Measurements from ENCODE around the gene ASXL1.
"Not testable (repeated sequence)": the region's sequence is repeated elsewhere in the genome, so short reads cannot be mapped to it uniquely, and the experiment has no call there.

The ASXL1 gene

DNA sequence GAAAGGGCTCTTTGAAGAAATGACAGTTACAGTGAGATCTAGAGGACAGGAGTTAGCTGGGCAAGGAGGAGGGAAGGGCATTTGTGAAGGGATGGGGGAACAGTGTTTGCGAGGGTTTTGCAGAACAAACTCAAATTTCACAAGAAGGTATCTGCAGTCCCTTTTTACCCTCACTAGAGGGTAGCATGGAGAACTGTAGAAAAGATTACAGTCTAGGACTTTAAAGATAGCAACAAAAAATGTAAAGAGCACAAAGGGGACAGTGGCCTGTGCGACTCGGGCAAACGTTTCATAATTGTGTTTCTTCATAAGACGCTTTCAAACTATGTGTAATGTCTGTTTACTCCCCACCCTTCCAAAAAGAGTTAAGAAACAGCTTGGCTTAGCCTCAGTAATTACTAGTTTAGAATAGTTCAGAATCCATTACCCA is 21.2 kb upstream of the ASXL1 start:
- in situ Hi-C loops (cut with MboI; ENCODE audit: low sequenced_read_pairs), result no loop called here

DNA sequence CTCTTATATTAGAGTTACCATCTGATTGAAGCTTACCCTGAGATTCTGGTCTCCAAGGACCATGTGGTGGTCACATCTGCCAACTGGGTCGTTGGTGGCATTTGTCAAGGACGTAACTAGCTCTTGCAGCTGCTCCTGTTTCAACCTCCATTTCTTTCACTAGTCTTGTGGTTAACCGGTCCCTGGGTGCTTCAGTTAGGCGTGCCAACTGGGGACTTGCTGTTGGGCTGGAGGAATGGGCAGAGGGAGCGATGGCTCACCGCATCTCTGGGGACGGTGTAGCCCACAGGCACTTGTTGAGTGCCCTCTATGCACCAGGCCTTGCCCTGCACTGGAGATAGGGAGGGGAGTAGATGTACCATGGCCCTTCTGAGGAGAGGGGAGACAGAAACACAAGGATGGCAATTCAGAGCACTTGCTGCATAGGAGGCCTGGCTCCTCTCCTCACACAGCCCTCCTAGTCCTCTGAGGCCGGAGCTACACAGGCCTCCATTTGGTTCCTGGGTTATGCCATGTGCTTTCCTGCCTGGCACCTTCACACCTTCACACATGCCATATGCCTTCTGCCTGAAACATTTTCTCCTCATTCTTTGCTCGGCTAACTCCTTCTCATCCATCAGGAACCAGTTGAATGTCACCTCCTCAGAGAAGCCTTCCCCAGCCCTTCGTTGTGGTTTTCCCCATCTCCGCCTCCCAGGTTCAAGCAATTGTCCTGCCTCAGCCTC is 20.0 kb upstream of the ASXL1 start:
- in situ Hi-C loops (cut with MboI; ENCODE audit: low sequenced_read_pairs), result no loop called here

DNA sequence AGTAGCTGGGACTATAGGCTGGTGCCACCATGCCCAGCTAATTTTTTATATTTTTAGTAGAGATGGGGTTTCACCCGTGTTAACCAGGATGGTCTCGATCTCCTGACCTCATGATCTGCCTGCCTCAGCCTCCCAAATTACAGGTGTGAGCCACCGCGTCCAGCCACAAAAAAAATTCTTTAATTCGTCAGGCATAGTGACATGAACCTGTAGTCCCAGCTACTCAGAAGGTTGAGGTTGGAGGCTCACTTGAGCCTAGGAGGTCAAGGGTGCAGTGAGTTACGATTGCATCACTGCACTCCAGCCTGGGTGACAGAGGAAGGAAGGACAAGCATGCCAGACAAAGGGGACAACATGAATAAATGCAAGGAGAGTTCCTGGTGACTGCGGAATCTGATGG is 19.5 kb upstream of the ASXL1 start:
- in situ Hi-C loops (cut with MboI; ENCODE audit: low sequenced_read_pairs), result no loop called here

DNA sequence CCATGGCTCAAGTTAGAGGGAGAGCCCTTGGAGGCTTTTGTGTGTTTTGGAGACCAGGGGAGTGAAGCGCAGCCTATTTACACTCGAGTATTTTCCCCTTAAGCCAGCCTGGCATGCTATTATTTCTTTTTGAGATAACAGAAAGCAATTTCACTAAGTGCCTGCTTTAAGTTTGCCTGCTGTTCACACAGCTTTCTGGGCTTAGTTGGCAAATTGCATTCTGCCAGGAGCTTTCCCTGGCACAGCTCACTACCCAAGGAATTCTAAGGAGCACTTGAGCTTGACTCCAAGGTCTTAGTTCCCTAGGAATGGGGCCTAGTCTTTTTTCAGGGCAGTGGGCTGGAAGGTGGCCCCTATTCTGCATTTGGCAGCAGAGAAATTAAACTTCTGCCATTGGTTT is 19.0 kb upstream of the ASXL1 start:
- in situ Hi-C loops (cut with MboI; ENCODE audit: low sequenced_read_pairs), result no loop called here

DNA sequence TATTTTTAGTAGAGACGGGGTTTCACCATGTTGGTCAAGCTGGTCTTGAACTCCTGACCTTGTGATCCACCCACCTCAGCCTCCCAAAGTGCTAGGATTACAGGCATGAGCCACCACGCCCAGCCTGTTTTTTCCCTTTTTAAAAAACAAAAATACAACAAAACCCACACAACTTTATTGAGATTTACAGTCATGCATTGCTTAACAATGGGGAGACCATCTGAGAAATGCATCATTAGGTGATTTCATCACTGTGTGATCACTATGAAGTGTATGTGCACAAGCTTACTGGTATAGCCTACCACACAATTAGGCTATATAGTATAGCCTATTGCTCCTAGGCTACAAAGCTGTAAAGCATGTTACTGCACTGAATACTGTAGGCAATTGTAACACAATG is 17.1 kb upstream of the ASXL1 start:
- in situ Hi-C loops (cut with MboI; ENCODE audit: low sequenced_read_pairs), result not testable (repeated sequence)

DNA sequence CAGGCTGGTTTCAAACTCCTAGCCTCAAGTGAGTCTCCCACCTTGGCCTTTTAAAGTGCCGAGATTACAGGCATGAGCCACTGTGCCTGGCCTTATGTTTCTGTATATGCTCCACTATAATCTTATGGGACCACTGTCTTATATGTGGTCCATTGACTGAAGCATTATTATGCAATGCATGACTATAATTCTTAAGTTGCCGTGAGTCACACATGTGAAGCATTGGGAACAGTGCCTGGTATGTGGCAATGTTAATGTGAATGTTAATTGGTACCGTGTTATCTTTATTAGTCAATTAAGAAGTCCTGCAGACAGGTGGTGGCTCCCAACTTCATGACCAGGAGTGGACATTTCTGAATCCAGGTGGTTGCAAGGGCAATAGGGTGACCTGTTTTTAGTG is 14.7 kb upstream of the ASXL1 start:
- in situ Hi-C loops (cut with MboI; ENCODE audit: low sequenced_read_pairs), result no loop called here

DNA sequence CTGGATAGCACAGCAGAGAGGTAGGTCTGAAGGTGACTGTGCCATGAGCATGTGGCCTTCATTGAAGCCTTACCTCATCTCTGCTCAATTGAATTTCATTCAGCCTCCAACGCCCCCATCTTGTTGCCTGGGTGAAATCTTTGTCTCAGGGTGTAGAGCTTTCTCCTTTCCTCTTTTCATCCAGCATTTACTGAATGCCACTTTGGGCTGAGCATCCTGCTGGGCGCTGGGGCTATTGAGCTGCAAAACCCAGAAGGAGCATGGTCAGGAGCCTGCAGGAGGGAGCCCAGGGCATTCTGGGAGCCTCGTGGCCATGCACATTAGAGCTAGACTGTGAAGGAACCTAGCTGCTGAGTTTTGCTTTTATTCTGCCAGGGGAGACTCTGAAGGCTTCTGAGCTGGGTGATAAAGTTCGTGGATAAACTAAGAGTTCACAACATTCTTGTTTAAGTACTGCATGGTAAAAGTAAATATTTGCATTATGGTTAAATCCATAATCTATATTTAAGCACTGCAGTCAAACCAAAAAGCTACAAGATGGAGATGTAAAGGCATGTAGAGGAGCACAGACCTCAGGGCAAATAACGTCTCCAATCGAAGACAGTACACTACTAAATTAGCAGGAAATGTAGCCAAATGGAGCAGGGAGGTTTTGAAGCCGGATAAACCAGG is 13.2 kb upstream of the ASXL1 start:
- in situ Hi-C loops (cut with MboI; ENCODE audit: low sequenced_read_pairs), result no loop called here

DNA sequence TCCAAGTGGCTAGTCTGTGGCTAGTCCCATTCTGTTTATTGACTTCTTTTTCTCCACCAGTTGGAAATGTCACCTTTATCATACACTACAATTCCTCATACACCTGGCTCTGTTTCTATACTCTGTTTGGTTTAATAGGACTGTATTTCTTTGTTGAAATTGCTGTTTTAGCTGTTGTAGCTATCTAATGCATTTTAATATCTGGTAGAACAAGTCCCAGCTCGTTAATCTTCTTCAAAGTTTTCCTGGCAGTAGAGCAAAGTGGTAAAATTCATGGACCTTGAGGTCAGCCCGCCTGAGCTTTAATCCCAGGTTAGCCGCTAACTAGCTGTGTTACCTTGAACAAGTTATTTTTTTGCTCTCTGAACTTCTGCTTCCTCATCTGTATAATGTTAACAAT is 9.9 kb upstream of the ASXL1 start:
- in situ Hi-C loops (cut with MboI; ENCODE audit: low sequenced_read_pairs), result no loop called here

DNA sequence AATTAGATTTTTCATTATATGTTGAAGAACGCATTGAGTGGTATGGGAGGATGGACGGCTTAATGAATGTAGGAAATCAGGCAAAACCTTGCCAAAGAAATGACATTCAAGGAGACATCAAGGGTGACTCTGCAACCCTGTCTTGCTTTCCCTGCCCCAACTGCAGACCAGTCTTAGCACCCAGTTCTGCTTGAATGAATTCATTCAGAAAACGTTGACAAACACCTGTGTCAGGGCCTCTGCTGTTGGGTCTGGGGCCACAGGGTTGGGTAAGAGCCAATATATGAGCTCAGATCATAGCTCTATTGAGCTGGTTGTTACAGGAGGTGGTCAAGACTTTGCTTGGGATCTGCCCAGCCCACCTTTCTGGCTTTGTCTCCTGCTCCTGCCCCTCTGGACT is 7.7 kb upstream of the ASXL1 start:
- in situ Hi-C loops (cut with MboI; ENCODE audit: low sequenced_read_pairs), result no loop called here

DNA sequence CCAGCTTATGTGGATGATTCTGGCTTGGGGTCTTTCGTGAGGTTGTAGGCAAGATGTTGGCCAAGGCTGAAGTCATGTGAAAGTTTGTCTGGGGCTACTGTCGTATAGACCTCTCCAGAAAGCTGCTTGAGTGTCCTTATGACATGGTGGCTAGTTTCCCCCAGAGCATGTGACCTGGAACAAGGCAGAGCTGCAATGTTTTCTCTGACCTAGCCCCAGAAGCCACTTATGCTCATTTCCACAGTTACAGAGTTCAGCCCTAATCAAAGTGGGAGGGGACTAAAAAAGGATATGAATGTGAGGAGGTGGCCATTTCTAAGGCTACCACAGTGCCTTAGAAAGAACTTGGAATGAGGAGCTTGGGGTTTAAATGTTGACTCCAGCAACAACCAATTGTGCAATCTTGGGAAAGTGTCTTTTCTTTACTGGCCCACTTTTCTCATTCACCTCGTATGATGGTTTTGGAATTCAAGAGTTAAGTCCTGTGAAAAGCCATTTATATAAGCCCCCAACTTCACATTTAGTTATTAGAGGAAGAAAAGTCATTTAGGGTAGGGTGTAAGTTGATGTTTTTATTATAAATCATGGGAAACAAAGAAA is 5.9 kb upstream of the ASXL1 start:
- in situ Hi-C loops (cut with MboI; ENCODE audit: low sequenced_read_pairs), result no loop called here

DNA sequence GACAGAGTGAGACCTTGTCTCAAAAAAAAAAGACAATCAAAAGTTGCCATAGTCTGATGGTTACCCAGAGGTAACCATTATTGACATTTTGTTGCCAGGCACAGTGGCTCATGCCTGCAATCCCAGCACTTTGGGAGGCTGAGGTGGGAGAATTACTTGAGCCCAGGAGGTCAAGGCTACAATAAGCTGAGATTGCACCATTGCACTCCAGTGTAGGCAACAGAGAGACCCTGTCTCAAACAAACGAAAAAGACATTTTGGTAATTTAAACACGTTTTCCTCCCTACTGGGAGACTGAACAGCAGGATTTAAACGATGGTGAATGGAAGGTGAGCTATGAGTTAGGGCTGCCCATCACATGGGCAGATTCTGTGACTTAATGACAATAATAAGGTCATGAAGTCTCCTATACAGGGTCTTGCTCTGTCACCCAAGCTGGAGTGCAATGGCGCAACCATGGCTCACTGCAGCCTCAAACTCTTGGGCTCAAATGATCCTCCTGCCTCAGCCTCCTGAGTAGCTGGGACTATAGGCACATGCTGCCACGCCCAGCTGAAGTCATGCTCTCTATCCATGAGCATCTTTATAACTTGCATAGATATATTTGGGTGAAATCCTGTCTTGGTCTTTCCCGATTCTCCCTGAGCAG is 4.2 kb upstream of the ASXL1 start:
- in situ Hi-C loops (cut with MboI; ENCODE audit: low sequenced_read_pairs), result no loop called here

DNA sequence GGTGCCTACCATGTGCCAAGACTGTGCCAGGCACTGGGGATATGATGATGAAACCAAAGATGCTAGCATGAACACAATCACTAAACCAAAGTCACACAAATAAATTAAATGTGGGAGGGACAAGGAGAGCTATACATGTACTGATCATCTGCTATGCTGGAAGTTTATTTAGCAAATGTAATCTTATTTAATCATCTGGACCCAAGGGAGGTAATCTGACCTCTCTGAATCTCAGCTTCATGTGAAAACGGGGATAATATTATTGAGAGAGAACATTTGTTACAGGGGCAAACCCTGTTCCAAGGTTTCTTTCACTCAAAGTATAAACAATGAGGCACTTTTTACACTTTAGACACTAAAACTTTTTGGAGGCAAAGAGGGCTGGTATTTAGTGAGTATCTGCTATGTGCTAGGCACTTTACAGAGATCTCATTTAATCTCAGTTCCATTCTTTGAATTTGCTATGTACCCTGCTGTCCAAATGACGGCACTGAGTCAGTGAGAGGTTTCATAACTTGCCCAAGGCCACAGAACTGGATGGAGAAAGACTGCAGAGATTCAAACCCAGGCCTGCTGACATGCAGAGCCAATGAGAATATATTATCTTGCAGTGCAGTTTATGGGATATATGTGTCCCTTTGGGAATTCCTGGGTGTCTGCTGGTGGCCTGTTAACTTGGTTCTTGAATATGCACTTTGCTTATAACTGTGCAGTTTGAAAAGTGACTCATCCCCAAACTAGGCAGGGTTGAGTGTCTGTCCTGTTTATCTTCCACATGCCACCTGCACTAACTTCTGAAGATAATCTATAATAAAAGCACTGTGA is 3.3 kb upstream of the ASXL1 start:
- in situ Hi-C loops (cut with MboI; ENCODE audit: low sequenced_read_pairs), result no loop called here

DNA sequence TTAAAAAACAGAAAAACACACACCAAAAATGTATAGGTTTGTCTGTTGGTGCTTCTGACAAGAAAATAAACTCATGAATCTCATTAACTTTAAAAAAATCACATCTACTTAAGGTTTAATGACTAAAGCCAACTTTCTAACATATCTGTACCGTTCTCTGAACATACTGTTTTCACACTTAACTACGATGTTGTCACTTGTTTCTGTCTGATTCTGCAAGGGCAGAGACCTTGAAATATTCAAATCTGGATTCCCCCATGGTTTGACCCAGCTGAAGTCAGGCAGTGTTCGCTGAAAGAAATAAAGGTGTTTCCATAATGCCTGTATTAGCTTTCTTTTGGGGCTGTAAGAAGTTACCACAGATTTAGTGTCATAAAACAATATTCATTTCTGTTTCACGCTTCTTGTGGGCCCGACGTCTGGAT is 2.7 kb upstream of the ASXL1 start:
- in situ Hi-C loops (cut with MboI; ENCODE audit: low sequenced_read_pairs), result no loop called here

DNA sequence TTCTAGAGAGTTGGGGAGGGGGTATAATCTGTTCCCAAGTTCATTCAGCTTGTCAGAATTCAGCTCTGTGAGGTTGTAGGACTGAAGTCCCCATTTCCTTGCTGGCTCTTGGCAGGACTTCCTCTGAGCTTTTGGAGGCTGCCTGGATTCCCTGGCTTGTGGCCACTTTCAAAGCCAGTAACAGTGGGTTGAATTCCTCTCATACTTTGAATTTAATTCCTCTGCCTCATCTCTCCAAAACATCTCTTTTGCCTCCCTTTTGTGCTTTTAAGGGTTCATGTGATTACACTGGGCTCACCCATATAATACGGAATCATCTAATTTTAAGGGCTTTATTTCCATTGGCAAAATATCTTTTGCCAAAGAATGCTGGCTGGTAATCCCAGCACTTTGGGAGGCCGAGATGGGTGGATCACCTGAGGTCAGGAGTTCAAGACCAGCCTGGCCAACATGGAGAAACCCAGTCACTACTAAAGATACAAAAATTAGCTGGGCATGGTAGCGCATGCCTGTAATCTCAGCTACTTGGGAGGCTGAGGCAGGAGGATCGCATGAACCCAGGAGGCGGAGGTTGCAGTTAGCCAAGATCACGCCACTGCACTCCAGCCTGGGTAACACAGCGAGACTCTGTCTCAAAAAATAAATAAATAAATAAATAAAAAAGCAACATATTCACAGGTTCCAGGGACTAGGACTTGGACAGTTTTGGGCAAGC is 2.1 kb upstream of the ASXL1 start:
- in situ Hi-C loops (cut with MboI; ENCODE audit: low sequenced_read_pairs), result not testable (repeated sequence)

DNA sequence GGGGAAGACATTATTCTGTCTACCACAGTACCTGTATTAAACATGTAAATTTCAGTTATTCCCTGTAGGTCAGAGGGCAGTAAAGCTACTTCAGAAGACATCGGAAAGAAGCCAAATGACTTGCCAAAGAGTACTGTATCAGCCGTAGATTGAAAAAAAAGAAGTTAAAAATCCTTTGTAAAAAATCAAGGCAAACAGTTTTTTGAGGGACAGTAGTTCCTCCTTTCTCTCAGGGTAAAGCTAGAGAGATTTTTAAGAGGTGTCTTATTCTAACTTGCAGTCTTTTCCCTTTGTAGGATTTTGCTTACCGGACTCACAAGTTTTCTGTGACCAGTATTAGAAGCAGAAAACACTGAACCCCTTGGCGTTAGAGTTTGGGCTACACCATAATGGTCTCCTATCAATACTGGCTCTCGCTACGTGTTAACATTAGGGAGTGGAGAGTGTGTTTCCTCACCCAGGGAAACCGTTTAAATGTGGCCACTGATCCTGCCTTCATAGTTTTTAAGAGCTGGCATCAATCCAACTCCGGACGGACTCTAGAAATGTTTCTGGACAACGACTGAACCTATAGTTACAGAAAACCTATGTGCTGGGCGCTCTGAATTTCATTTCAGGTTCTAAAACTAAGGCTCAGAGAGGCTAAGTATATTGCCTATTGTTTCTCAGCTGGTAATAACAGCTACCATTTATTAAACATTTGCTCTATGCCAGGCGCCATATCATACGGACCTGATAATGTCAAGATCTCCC is 1.3 kb upstream of the ASXL1 start:
- in situ Hi-C loops (cut with MboI; ENCODE audit: low sequenced_read_pairs), result no loop called here

DNA sequence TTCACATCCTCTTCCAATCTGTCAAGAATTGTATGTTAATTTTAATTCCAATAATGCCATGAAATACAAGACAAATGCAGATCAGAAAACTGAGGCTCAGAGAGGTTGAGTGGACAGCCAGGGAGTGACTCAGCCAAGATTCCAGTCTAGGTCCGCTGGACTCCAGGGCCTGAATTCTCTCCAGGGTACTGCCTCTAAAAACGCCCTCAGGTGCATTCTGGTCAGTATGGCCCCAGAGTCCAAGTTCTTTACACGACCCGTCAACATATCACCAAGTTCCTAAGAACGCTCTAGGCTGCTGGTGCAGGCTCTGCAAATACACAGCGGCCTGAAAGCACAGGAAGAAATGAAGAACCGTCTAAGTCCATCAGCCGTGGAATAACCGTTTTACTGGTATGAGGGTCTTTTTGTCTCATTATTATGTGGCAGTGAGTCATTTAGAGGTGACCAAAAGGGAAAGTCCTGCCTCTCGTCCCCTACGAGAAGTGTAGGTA is 709 bp upstream of the ASXL1 start:
- in situ Hi-C loops (cut with MboI; ENCODE audit: low sequenced_read_pairs), result no loop called here

DNA sequence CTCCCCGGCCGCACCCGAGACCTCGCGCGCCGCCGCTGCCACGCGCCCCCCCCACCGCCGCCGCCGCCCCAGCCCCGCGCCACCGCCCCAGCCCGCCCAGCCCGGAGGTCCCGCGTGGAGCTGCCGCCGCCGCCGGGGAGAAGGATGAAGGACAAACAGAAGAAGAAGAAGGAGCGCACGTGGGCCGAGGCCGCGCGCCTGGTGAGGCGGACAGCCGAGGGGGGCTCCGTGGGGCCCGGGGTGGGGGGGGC is 426 bp downstream of the ASXL1 start:
- in situ Hi-C loops (cut with MboI; ENCODE audit: low sequenced_read_pairs), result no loop called here

DNA sequence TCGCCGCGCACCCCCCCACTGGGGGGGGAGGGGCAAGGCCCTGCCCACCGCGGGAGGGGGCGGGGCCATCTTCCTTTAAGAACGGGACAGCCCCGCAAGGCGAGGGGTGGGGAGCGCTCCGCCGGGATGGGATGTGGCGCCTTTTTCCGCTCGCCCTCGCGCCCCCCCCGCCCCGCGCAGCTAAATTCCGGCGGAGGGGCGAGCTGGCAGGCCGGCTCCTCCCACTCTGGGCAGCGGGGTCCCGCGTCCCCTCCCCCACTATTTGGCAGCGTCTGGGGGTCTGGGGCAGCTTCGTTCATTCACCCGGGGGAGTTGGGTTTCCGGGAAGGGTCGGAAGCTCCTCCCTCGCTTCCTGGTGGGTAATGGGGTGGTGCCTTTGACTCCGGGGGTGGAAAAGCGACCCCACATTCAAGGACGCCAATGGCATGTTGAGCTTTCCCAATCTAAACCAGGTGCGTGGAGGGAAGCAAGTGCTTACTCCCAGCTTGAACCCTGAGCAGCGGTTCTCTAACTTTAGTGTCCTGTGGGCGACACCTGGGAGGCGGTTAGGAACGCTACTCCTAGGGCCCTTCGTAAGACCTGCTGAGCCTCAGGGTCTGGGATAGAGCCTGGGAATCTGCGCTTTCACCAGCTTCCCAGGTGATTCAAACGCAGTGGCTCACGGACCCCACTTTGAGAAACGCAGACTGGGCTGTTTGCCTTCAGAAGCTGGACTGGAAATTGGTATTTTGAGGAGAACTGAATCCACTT is 927 bp downstream of the ASXL1 start:
- in situ Hi-C loops (cut with MboI; ENCODE audit: low sequenced_read_pairs), result no loop called here

Data from hTERT RPE-1 (cell line).